AG04449 (cell line): ENCODE measurements around the gene AGAP2.
A peak's percentile ranks its signal among the peaks of the same experiment; 100 is the strongest.

Source experiments
- CTCF ChIA-PET: fragments of 350-600 bp; formaldehyde crosslinking; extraction: SDS; loops from one replicate; lab custom pipeline; 2021; ENCODE audit warnings: antibody characterized with exemption; lab: Yijun Ruan, JAX
- POLR2A ChIA-PET: fragments of 400-600, 350-600 bp; formaldehyde crosslinking; extraction: SDS; loops from one replicate; lab custom pipeline; 2020; ENCODE audit warnings: antibody characterized with exemption, inconsistent platforms; lab: Yijun Ruan, JAX
- DNase-seq: peaks from one replicate; pipeline ENCODE4 v3.0.0-alpha.2; 2010; ENCODE audit warnings: low read depth, low spot score
- H3K4me3 ChIP-seq: 2 replicates; pipeline ENCODE4 v1.5.1; 2011; ENCODE audit warnings: low read depth, mild to moderate bottlenecking, control low read depth, low read length
- CTCF ChIP-seq: IDR thresholded peaks from one replicate; pipeline ENCODE4 v1.5.1; 2011; ENCODE audit warnings: mild to moderate bottlenecking, moderate library complexity, low read length, control low read depth, inconsistent platforms; ENCODE audit not compliant: insufficient read depth; ENCODE audit errors: missing control alignments

Gene AGAP2

GRCh38 chr12:57761391-57761998 is 23.0 kb upstream of the AGAP2 start:
- ChIA-PET POLR2A (no interaction called here), CTCF (interaction anchor here (0.7 to 2.2 kb wide), 3 partner anchors 9 to 177 kb away, joined by 3 to 6 read pairs (median 4); partner anchors contain the start of gene CDK4)

GRCh38 chr12:57760347-57760982 is 21.9 kb upstream of the AGAP2 start:
- DNase-seq = no peak
- ChIA-PET POLR2A (no interaction called here), CTCF (interaction anchor here (0.6 to 1.9 kb wide), 8 partner anchors 8 to 145 kb away, joined by 3 to 10 read pairs (median 3); partner anchors contain the start of genes CDK4, EEF1AKMT3 and METTL1)
- H3K4me3 ChIP-seq = no peak overlapping the region
- TF ChIP-seq CTCF = no peak

More at GRCh38 chr12:57761391-57761998, 23.0 kb upstream of the AGAP2 start:
- no peak for DNase-seq
- no peak for TF ChIP-seq CTCF
- H3K4me3 ChIP-seq = no peak overlapping the region

GRCh38 chr12:57759360-57759980 is 20.9 kb upstream of the AGAP2 start:
- CTCF ChIA-PET = interaction anchor here (0.7 to 1.9 kb wide), 11 partner anchors 8 to 138 kb away, joined by 3 to 10 read pairs (median 4); partner anchors contain the start of genes CYP27B1 and TSFM
- no peak overlapping the region for H3K4me3 ChIP-seq
- TF ChIP-seq CTCF = peak; percentile 28
- no peak for DNase-seq
- POLR2A ChIA-PET = no interaction called here

GRCh38 chr12:57758552-57759359 is 20.2 kb upstream of the AGAP2 start:
- ChIA-PET CTCF (interaction anchor here (0.6 to 1.9 kb wide), 7 partner anchors 8 to 147 kb away, joined by 3 to 10 read pairs (median 5); partner anchors contain the start of gene CYP27B1), POLR2A (no interaction called here)
- no peak overlapping the region for H3K4me3 ChIP-seq
- no peak for DNase-seq
- no peak for TF ChIP-seq CTCF

- POLR2A ChIA-PET = no interaction called here
- DNase-seq = no peak
- TF ChIP-seq CTCF = no peak
- CTCF ChIA-PET = interaction anchor here (1.4 to 2.3 kb wide), 4 partner anchors 12 to 45 kb away, joined by 4 to 11 read pairs (median 6); partner anchors contain the start of genes EEF1AKMT3 and METTL1
- H3K4me3 ChIP-seq = no peak overlapping the region
Observed at GRCh38 chr12:57757771-57758170, 19.2 kb upstream of the AGAP2 start.
